Skeletal muscle tissue (tissue), 4 donors: ENCODE measurements around the gene ZBTB7C. TPM values are rescaled to one million over a fixed set of nuclear protein-coding genes. Genes with fewer than 3 reads are reported as not detected.

ENCODE experiments used
- H3K27ac ChIP-seq: one replicate; pipeline ENCODE4 v1.7.0; 2013; ENCODE audit warnings: mild to moderate bottlenecking, low read depth, low read length, inconsistent platforms
- H3K27me3 ChIP-seq, 3 donors: one replicate each; pipeline ENCODE4 v1.7.0; 2013; ENCODE audit warnings: low read length in 3 of 3; ENCODE audit not compliant: control insufficient read depth in 3 of 3, insufficient read depth in 3 of 3
- H3K36me3 ChIP-seq, 3 donors: one replicate each; pipeline ENCODE4 v1.7.0; 2013; ENCODE audit warnings: low read length in 3 of 3; ENCODE audit not compliant: control insufficient read depth in 3 of 3, insufficient read depth in 3 of 3
- H3K4me1 ChIP-seq, 3 donors: one replicate each; pipeline ENCODE4 v1.7.0; 2013; ENCODE audit warnings: low read length in 3 of 3, mild to moderate bottlenecking in 3 of 3; ENCODE audit not compliant: control insufficient read depth in 3 of 3, insufficient read depth in 3 of 3
- H3K4me3 ChIP-seq, 3 donors: one replicate each; pipeline ENCODE4 v1.7.0; 2013; ENCODE audit warnings: low read length in 3 of 3
- H3K9ac ChIP-seq, 3 donors: one replicate each; pipeline ENCODE4 v1.7.0; 2013; ENCODE audit warnings: low read length in 3 of 3, mild to moderate bottlenecking in 3 of 3, moderate library complexity in 2 of 3, low read depth in 1 of 3
- H3K9me3 ChIP-seq, 3 donors: one replicate each; pipeline ENCODE4 v1.7.0; 2013; ENCODE audit warnings: low read length in 3 of 3; ENCODE audit not compliant: control insufficient read depth in 3 of 3
- total RNA-seq: library from RNA; depleted of rRNA; stranded (reverse); fragments of >200 nt; gene quantifications from one replicate; pipeline ENCODE4 v1.2.3, GENCODE V29; 2014
- donor health status: Osteomylitis.

The ZBTB7C gene
- total RNA-seq, 1 donor from 2014 or later = 2.6 TPM

DNA sequence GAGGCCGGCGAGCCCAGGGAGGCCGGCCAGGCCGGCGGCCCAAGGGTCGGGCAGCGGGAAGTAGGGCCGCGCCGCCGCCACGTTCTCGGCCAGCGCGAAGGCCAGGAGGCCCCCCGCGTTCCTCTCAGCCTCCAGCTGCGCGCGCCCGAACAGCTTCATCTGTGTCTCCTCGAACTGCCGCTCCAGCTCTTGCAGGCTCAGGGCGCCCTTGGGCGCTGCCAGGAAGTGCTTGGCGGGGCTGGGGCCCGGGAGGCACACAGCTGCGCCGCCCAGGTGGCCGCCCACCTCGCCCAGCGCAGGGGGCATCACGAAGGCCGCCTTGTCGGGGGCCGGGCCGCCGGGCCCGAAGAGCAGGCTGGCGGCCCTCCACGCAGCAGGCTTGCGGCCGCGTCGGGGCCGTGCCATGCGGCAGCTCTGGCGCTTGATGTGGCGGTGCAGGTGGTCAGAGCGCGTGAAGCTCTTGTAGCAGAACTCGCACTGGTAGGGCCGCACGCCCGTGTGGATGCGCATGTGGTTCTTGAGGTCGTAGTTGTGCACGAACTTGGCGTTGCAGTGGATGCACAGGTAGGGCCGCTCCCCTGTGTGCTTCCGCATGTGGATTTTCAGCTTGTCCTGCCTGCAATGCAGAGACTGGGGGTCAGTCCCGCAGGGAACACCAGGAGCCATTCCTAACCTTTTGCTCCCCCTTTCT, 379.7 kb downstream of the ZBTB7C start:
- Histone ChIP-seq H3K27me3 (peaks cover 0 to 2% (median 0%) of the 10 kb centered on the region in 3 donors), H3K4me1 (peaks cover 3 to 11% (median 7%) of the 10 kb centered on the region in 3 donors), H3K9me3 (no peaks in the 10 kb centered on the region)

DNA sequence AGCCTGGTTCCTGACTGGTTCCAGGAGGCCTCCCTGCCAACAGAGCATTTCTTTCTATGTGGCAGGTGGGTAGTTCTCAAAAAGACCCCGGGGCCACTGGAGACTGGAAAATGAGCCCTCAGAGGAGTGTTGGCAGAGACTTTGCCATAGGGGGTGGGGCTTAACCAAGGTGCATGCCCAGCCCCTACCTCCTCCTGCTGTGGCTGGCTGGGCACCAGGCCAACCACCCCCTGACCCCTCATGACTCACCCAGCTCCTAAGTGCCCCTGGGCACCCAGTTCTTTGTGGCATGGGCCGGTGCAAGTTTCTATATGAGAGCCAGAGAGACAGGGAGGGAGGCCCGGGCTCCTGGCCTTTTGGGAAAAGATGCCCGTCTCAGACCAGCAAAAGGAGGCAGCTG, 380.5 kb downstream of the ZBTB7C start:
- Histone ChIP-seq H3K4me3 (no peak overlapping the region), H3K9me3 (no peaks in the 10 kb centered on the region), H3K27ac (no peak overlapping the region)

More for the DNA sequence above, 379.7 kb downstream of the ZBTB7C start:
- Histone ChIP-seq H3K4me3 (no peak overlapping the region), H3K36me3 (no peaks in the 10 kb centered on the region), H3K9ac (no peak overlapping the region), H3K27ac (no peak overlapping the region)

DNA sequence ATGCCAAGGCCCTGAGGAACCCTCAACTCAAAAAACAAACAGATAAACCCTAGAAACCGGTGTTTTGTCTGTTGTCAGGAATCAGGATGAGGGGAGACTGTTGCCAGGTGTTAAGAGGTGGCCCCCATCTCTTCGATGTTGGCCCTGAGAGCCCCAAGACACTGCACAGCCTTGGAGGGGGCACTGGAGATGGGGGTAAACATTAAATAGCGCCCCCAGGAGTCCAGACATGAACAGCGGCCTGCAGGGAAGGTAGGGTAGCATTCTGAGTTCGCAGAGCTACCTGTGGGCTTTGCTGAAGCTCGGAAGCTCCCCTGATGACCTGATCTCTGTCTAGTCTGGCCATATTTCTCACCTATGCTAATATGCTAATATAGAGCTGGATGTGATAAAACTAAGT, 381.1 kb downstream of the ZBTB7C start:
- no peak overlapping the region for H3K4me3 ChIP-seq
- no peaks in the 10 kb centered on the region for H3K36me3 ChIP-seq
- H3K27me3 ChIP-seq = peaks cover 0 to 2% (median 0%) of the 10 kb centered on the region in 3 donors
- H3K9ac ChIP-seq = no peak overlapping the region
- H3K27ac ChIP-seq = no peak overlapping the region
- no peaks in the 10 kb centered on the region for H3K9me3 ChIP-seq
- peaks cover 12 to 16% (median 14%) of the 10 kb centered on the region in 3 donors for H3K4me1 ChIP-seq

More for the DNA sequence above, 380.5 kb downstream of the ZBTB7C start:
- Histone ChIP-seq H3K9ac (no peak overlapping the region), H3K4me1 (peaks cover 7 to 10% (median 9%) of the 10 kb centered on the region in 3 donors), H3K36me3 (no peaks in the 10 kb centered on the region), H3K27me3 (peaks cover 0 to 2% (median 0%) of the 10 kb centered on the region in 3 donors)

DNA sequence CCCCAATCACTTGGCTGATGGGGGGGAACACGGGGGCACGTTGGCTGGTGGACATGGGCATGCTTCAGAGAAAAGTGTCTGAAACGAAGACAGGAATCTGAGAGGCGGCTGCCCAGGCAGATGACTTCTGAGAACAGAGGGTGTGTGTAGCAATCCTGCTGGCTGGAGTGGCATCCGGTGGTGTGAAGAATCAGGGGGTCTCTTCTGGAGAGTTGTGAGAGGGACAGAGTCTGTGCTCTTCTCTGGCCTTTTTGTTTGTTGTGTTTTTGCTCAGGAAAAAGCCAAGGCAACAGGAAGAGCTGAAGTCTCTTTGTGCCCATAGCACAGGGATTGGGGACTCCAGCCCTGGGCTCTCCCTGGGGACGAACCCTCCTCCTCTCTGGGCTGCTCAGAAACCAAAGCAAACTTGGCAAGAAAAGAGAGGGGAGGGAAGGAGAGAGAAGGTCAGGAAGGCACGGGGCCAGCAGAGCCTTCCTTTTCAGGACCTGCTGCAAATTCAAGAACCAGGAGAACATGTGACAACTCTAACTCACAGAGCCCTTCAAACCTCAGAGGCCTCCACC, 381.7 kb downstream of the ZBTB7C start:
- peak overlapping the region in 1 of 3 donors; percentile 21 for H3K9ac ChIP-seq
- H3K36me3 ChIP-seq = no peaks in the 10 kb centered on the region
- no peak overlapping the region for H3K4me3 ChIP-seq
- H3K4me1 ChIP-seq = peaks cover 15 to 18% (median 15%) of the 10 kb centered on the region in 3 donors
- H3K27ac ChIP-seq = no peak overlapping the region
- peaks cover 0 to 4% (median 1%) of the 10 kb centered on the region in 3 donors for H3K27me3 ChIP-seq
- H3K9me3 ChIP-seq = no peaks in the 10 kb centered on the region

DNA sequence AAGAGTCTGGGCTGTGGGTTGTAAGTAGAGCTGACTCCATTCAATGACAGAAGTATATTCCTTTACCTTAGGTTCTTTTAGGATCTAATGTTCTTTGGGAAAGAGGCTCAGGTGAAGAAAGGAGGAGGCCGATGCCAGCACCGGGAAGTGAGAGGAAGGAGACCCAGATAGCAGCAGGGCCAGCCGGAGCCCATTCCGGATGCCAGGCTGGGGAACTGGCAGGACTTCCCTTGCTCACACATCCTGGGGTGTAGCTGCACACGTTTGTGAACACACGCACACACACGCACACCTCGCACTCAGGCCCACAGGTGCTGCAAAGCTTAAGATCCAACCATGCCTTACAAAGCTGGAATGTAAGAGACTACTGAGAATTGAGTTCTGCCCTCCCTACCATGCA, 383.0 kb downstream of the ZBTB7C start:
- no peaks in the 10 kb centered on the region for H3K36me3 ChIP-seq

DNA sequence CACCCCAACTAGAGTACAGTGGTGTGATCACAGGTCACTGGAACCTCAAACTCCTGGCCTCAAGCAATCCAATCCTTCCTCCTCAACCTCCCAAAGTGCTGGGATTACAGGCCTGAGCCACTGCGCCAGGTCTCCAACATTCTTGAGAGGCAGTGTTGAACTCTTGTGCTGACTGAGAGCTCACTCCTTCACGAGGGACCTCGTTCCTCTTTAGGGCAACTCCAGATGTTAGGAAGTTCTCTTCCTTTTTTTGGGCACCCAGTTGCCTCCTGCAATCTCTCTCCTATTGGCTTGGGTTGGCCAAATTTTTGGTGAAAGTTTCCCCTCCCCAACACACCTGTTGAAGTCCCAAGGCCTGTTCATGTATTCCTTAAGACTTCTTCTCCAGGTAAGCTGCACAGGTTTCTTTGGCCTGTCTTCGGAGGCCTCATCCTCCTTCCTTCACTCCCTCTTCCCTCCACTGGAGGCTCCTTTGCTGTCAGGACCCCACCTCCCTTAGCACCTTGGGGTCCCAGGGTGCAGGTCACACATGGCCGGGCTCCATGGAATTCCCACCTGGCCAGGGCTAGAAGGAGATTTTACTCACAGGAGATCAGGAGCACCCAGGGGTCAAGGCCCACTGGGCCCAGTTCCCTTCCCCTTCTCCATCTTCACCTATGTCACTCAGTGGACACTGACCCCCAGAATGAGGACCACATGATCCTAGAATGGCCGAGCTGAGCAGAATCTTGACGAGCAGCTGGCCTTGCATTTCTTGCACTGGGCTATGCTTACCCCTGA, 384.1 kb downstream of the ZBTB7C start:
- no peak overlapping the region for H3K27ac ChIP-seq

More for the DNA sequence above, 383.0 kb downstream of the ZBTB7C start:
- no peak overlapping the region for H3K9ac ChIP-seq
- no peak overlapping the region for H3K27ac ChIP-seq
- H3K9me3 ChIP-seq = no peaks in the 10 kb centered on the region
- no peak overlapping the region for H3K4me3 ChIP-seq
- peaks cover 0 to 11% (median 11%) of the 10 kb centered on the region in 3 donors for H3K27me3 ChIP-seq
- peaks cover 17 to 21% (median 17%) of the 10 kb centered on the region in 3 donors for H3K4me1 ChIP-seq

DNA sequence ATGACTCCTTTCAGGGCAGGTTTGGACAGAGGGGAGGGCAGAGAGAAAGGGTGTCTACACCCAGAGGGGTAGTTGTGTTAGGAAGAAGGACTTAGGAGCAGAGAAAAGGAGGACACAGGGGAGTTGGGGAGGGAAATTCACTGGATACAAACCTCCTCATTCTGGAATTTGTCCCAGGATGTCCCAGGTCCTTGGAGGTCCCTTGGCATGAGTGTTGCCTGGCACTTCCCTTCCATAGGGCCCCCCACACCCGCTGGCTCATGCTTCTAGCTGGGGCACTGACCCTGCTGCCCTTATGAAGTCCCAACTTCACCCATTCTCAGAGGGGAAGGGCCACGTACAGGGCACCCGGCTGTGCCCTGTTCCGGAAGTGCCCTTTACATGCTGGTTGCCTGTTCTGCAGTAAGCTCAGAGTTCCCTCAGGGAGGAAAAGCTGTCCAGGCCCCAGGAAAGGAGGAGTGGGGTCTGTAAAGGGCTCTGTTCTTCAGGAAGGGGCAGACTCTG, 385.1 kb downstream of the ZBTB7C start:
- Histone ChIP-seq H3K9me3 (no peaks in the 10 kb centered on the region), H3K9ac (no peak overlapping the region), H3K4me1 (peaks cover 17 to 21% (median 17%) of the 10 kb centered on the region in 3 donors), H3K27ac (no peak overlapping the region), H3K4me3 (no peak overlapping the region), H3K27me3 (peaks cover 0 to 11% (median 11%) of the 10 kb centered on the region in 3 donors), H3K36me3 (no peaks in the 10 kb centered on the region)

More for the DNA sequence above, 384.1 kb downstream of the ZBTB7C start:
- Histone ChIP-seq H3K9me3 (no peaks in the 10 kb centered on the region), H3K4me1 (peaks cover 17 to 21% (median 17%) of the 10 kb centered on the region in 3 donors), H3K36me3 (no peaks in the 10 kb centered on the region), H3K27me3 (peaks cover 0 to 11% (median 11%) of the 10 kb centered on the region in 3 donors), H3K9ac (no peak overlapping the region), H3K4me3 (no peak overlapping the region)

DNA sequence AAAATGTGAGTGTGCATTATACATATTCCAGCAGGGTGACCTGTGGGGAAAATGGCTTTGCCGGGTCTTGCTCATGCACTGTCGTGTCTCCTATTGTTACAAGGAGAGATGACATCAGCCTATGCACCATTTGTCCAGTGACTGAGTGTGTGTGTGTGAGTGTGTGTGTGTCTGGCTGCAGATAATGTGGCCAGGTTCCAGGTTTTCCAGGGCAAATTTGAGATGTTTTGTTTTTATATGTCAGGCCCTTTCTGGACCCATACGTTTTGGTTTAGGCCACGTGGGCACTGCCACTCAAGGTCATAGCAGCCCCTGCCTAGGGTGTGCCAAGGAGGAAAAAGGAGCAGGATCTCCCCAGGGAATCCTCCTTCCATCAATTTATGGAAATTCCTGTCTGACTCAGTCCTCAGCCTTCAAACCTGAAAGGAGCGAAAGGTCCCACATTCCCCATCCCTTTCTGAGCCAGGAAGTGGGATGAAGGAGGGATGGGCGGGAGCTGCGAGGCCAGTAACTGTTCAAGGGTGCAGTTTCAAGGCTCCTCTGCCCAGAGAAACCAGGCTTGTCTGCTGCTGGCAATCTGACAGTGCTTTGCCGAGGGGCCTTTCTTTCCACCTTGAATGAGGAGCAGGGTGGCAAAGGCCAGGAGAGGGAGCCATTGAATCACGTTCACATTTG, 385.7 kb downstream of the ZBTB7C start:
- Histone ChIP-seq H3K9ac (no peak overlapping the region), H3K4me1 (peaks cover 17 to 21% (median 17%) of the 10 kb centered on the region in 3 donors), H3K27ac (no peak overlapping the region), H3K9me3 (no peaks in the 10 kb centered on the region), H3K36me3 (no peaks in the 10 kb centered on the region), H3K4me3 (no peak overlapping the region), H3K27me3 (peaks cover 0 to 11% (median 11%) of the 10 kb centered on the region in 3 donors)

DNA sequence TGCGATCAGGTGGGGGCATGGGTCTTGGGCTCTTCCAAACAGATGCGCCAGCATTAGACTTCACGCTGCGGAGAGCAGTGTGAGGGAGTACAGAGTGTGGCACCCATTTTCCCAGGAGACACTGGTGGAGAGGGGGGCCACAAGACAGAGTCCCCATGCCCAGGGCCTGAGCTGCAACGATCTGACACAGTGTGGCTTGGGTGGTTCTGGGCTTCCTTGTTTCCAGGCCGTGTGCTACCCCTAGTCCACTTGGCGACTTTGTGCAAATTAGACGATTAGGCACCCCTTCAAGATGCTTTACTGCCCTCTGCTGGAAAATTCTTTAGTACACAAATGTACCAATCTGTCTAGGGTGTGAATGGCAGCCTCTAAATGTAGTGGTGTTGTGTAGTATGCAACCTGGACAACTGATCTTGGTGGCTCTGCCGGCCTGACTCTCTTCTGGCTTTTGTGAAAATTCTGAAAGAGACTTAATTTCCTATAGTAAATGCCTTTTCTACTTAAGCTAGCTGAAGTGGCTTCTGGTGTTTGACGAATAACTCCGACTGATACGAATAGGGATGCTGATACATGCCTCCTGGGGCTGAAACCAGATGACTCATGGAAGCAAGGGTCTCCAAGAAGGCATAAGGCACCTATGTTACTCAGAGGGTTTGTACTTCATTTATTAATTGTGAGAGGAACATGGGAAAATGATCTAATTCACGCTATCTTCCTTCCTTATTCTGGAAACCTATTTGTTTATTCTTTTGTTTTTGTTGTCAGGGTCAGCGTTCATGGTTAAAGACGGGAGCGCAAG, 386.5 kb downstream of the ZBTB7C start:
- H3K27me3 ChIP-seq = peaks cover 0 to 11% (median 11%) of the 10 kb centered on the region in 3 donors
- peaks cover 16 to 22% (median 16%) of the 10 kb centered on the region in 3 donors for H3K4me1 ChIP-seq
- no peak overlapping the region for H3K27ac ChIP-seq
- peak overlapping the region in 1 of 3 donors; percentile 22 for H3K4me3 ChIP-seq
- H3K36me3 ChIP-seq = no peaks in the 10 kb centered on the region
- H3K9ac ChIP-seq = no peak overlapping the region
- no peaks in the 10 kb centered on the region for H3K9me3 ChIP-seq
